SKM-1 (cell line): ENCODE data around the gene EFNB1.
A peak's percentile ranks its signal among the peaks of the same experiment; 100 is the strongest.

ENCODE experiments used
- DNase-seq: peaks from one replicate; lab custom pipeline; 2025; ENCODE audit not compliant: unreplicated experiment; lab: John Stamatoyannopoulos, UW

EFNB1 gene

GRCh38 chrX:68880846-68881552 is 52.2 kb downstream of the EFNB1 start:
- DNase-seq: no peak

GRCh38 chrX:68881911-68882310 is 53.1 kb downstream of the EFNB1 start:
- DNase-seq: no peak

DNA sequence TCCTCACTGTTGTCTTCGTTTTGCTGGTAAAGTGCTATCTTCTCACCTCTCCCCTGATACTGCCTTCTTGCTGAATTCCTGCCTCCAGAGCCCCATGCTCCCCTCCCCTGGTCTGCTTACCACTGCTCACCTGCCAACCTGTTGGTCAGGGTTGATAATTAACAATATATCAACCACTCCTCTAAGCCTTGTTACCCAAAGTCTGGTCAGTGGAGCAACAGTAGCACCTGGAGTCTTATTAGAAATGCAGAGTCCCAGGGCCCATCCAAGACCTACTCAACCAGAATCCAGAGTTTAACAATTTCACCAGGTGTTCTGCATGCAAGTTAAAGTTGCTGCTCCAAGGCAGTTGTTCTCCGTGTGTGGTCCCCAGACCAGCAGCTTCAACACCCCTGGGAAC is 55.0 kb downstream of the EFNB1 start:
- DNase-seq: no peak

- DNase-seq: peak; percentile 1
Measured at GRCh38 chrX:68889249-68889648, 60.4 kb downstream of the EFNB1 start.
